Subcutaneous preadipocyte (primary cell): ENCODE measurements around the gene TBC1D22A. TPM values are rescaled to one million over a fixed set of nuclear protein-coding genes. Genes with fewer than 3 reads are reported as not detected.

Experiments
- total RNA-seq: library from RNA; depleted of rRNA; stranded (reverse); fragments of >200 nt; gene quantifications from 2 replicates; pipeline ENCODE4 v1.2.3, GENCODE V29; 2012

Gene TBC1D22A
- total RNA-seq = 12.5 and 13.3 TPM in 2 replicates

GRCh38 chr22:46762238-46763050 lies at the start of gene TBC1D22A:
Gene TBC1D22A, plus strand, starts transcription at chr22:46762650. Its CDS starts 137 bp downstream, at chr22:46762787.

GRCh38 chr22:46737976-46738646 lies 24.3 kb upstream of the TBC1D22A start, which contains the start of gene CERK:
Gene CERK, minus strand, starts transcription at chr22:46738252. Its CDS starts 104 bp downstream, at chr22:46738148.

Other genes starting within 250 kb of the TBC1D22A start
- gene CELSR1, start 225.0 kb upstream of the TBC1D22A start, total RNA-seq = 0.20 and 1.1 TPM in 2 replicates
- gene GRAMD4, start 142.3 kb upstream of the TBC1D22A start, total RNA-seq = 6.6 and 11.5 TPM in 2 replicates
- 18.7 and 36.6 TPM in 2 replicates for gene CERK, start 24.4 kb upstream of the TBC1D22A start, total RNA-seq